Omental fat pad (tissue), 4 donors: ENCODE results near the gene ACP2. TPM values are rescaled to one million over a fixed set of nuclear protein-coding genes. Genes with fewer than 3 reads are reported as not detected.

Experiments used
- ATAC-seq: fragments of 150-250 bp; one replicate; pipeline ENCODE4 v1.9.1; 2016; ENCODE audit warnings: mild to moderate bottlenecking, moderate library complexity; ENCODE audit not compliant: low FRiP score
- DNase-seq: peaks from one replicate; pipeline ENCODE4 v3.0.0-alpha.2; 2019; ENCODE audit warnings: low spot score
- CTCF ChIP-seq, 3 donors: fragments of 450-650 bp; IDR thresholded peaks; one replicate each; pipeline ENCODE4 v1.5.1; 2016 to 2017; ENCODE audit warnings: antibody characterized with exemption in 3 of 3, mild to moderate bottlenecking in 3 of 3, moderate library complexity in 2 of 3
- total RNA-seq, 4 donors: library from RNA; depleted of rRNA; stranded (reverse); fragments of >200 nt; gene quantifications; one replicate each; pipeline ENCODE4 v1.1.0, GENCODE V29; 2016

ACP2 gene
- total RNA-seq, 4 donors from 2014 or later: 44.1 to 70.2 (median 55.4) TPM

- ATAC-seq: no peak
- DNase-seq: no peak
- no peak for TF ChIP-seq CTCF (IDR thresholded peaks at IDR 0.05)
Observed at GRCh38 chr11:47235163-47235562, 13.5 kb downstream of the ACP2 start.

GRCh38 chr11:47234669-47235100, 13.9 kb downstream of the ACP2 start:
- DNase-seq: no peak
- ATAC-seq: no peak
- TF ChIP-seq CTCF (IDR thresholded peaks at IDR 0.05): no peak

GRCh38 chr11:47233989-47234668, 14.5 kb downstream of the ACP2 start:
- ATAC-seq (peak; percentile 38), DNase-seq (no peak)
- no peak for TF ChIP-seq CTCF (IDR thresholded peaks at IDR 0.05)

- ATAC-seq: no peak
- DNase-seq: no peak
- TF ChIP-seq CTCF (IDR thresholded peaks at IDR 0.05): no peak
Observed at GRCh38 chr11:47233051-47233450, 15.6 kb downstream of the ACP2 start.

GRCh38 chr11:47229161-47229560, 19.5 kb downstream of the ACP2 start:
- no peak for TF ChIP-seq CTCF (IDR thresholded peaks at IDR 0.05)
- no peak for ATAC-seq

GRCh38 chr11:47225552-47226400, 22.8 kb downstream of the ACP2 start:
- TF ChIP-seq CTCF (IDR thresholded peaks at IDR 0.05): no peak

More at GRCh38 chr11:47229161-47229560, 19.5 kb downstream of the ACP2 start:
- no peak for DNase-seq

More at GRCh38 chr11:47225552-47226400, 22.8 kb downstream of the ACP2 start:
- DNase-seq (no peak), ATAC-seq (no peak)
